HG03354 (cell line): ENCODE results near the gene PTPRE.

Experiments
- ATAC-seq: cut with Tn5 transposase; IDR thresholded peaks from one replicate; pipeline ENCODE4 v1.9.1; 2021; ENCODE audit warnings: mild to moderate bottlenecking; ENCODE audit not compliant: unreplicated experiment, poor library complexity, severe bottlenecking

Gene PTPRE

GRCh38 chr10:127905001-127905847 is 1.7 kb upstream of the PTPRE start:
- no peak for ATAC-seq

- no peak for ATAC-seq
Measured at GRCh38 chr10:127905848-127906261, 1.0 kb upstream of the PTPRE start.

- ATAC-seq, result peak; percentile 28
Measured at GRCh38 chr10:127907411-127908105, 655 bp downstream of the PTPRE start.

GRCh38 chr10:127908106-127908958 is 1.4 kb downstream of the PTPRE start:
- no peak for ATAC-seq

- no peak for ATAC-seq
Measured at GRCh38 chr10:127908959-127909267, 2.0 kb downstream of the PTPRE start.

GRCh38 chr10:127909716-127910463 is 3.0 kb downstream of the PTPRE start:
- ATAC-seq, result no peak

- no peak for ATAC-seq
Measured at GRCh38 chr10:127910464-127910770, 3.5 kb downstream of the PTPRE start.

GRCh38 chr10:127911218-127911866 is 4.4 kb downstream of the PTPRE start:
- ATAC-seq, result no peak

GRCh38 chr10:127911867-127912257 is 5.0 kb downstream of the PTPRE start:
- ATAC-seq, result no peak

- ATAC-seq, result no peak
Measured at GRCh38 chr10:127912607-127913367, 5.9 kb downstream of the PTPRE start.

- ATAC-seq, result no peak
Measured at GRCh38 chr10:127913368-127913759, 6.5 kb downstream of the PTPRE start.

GRCh38 chr10:127915324-127915723 is 8.4 kb downstream of the PTPRE start:
- ATAC-seq, result no peak

GRCh38 chr10:127916826-127917225 is 9.9 kb downstream of the PTPRE start:
- ATAC-seq, result no peak

- ATAC-seq, result no peak
Measured at GRCh38 chr10:127918572-127918971, 11.7 kb downstream of the PTPRE start.

- ATAC-seq, result no peak
Measured at GRCh38 chr10:127919418-127920271, 12.7 kb downstream of the PTPRE start.

- no peak for ATAC-seq
Measured at GRCh38 chr10:127920306-127921074, 13.6 kb downstream of the PTPRE start.

GRCh38 chr10:127921075-127921752 is 14.3 kb downstream of the PTPRE start:
- no peak for ATAC-seq
